ENCODE measurements around the gene SLIT3. TPM values are rescaled to one million over a fixed set of nuclear protein-coding genes. Genes with fewer than 3 reads are reported as not detected.

SLIT3 gene
- total and polyA plus RNA-seq, 2 experiments from 2014 or later, result 0.59 to 0.71 TPM

DNA sequence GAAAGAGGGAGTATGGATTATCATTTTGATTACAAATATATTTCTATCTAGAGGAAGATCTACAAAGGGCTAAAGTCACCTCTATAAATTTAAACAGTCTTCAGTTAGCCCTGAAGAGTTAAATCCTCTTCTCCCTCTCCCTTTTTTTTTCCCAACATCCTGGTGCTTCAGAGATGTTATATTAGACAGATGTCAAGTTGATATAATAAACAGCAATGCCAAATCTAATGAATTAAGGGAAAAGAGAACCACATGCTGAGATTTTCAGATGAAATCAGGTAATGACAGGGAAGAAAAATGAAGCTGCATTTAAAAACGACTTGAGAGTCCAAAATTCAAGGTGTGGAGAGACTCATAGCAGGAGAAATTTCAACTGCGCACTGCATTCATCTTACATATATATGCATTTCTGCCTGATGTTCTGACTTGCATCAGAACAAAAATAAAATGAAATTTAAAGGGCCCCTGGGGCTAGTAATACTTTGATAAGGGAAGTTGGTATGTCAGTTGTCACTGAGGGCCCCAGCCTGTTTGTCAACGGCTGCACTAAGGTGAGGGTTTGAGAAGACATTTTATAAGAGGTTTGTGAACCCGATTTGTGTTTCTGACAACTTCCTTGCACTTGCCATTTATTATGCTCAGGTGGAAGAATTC is 382.9 kb downstream of the SLIT3 start (continued):
- no peak for TF ChIP-seq EZH2 (IDR thresholded peaks at IDR 0.05; ENCODE audit: low read depth, unreplicated experiment)
- TF ChIP-seq, protein P1, sequence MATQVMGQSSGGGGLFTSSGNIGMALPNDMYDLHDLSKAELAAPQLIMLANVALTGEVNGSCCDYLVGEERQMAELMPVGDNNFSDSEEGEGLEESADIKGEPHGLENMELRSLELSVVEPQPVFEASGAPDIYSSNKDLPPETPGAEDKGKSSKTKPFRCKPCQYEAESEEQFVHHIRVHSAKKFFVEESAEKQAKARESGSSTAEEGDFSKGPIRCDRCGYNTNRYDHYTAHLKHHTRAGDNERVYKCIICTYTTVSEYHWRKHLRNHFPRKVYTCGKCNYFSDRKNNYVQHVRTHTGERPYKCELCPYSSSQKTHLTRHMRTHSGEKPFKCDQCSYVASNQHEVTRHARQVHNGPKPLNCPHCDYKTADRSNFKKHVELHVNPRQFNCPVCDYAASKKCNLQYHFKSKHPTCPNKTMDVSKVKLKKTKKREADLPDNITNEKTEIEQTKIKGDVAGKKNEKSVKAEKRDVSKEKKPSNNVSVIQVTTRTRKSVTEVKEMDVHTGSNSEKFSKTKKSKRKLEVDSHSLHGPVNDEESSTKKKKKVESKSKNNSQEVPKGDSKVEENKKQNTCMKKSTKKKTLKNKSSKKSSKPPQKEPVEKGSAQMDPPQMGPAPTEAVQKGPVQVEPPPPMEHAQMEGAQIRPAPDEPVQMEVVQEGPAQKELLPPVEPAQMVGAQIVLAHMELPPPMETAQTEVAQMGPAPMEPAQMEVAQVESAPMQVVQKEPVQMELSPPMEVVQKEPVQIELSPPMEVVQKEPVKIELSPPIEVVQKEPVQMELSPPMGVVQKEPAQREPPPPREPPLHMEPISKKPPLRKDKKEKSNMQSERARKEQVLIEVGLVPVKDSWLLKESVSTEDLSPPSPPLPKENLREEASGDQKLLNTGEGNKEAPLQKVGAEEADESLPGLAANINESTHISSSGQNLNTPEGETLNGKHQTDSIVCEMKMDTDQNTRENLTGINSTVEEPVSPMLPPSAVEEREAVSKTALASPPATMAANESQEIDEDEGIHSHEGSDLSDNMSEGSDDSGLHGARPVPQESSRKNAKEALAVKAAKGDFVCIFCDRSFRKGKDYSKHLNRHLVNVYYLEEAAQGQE (IDR thresholded peaks at IDR 0.05; ENCODE audit: unreplicated experiment), result no peak
- TF ChIP-seq POLR2AphosphoS5 (IDR thresholded peaks at IDR 0.05; ENCODE audit: low read depth), result no peak
- no peak for TF ChIP-seq ZNF114 (CRISPR knock-in tag; IDR thresholded peaks at IDR 0.05)
- TF ChIP-seq, protein P2, sequence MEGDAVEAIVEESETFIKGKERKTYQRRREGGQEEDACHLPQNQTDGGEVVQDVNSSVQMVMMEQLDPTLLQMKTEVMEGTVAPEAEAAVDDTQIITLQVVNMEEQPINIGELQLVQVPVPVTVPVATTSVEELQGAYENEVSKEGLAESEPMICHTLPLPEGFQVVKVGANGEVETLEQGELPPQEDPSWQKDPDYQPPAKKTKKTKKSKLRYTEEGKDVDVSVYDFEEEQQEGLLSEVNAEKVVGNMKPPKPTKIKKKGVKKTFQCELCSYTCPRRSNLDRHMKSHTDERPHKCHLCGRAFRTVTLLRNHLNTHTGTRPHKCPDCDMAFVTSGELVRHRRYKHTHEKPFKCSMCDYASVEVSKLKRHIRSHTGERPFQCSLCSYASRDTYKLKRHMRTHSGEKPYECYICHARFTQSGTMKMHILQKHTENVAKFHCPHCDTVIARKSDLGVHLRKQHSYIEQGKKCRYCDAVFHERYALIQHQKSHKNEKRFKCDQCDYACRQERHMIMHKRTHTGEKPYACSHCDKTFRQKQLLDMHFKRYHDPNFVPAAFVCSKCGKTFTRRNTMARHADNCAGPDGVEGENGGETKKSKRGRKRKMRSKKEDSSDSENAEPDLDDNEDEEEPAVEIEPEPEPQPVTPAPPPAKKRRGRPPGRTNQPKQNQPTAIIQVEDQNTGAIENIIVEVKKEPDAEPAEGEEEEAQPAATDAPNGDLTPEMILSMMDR (conservative IDR thresholded peaks at IDR 0.05; ENCODE audit: low read depth in 2 of 2), result no peak

- Histone ChIP-seq H3K9me2 (ENCODE audit: insufficient read depth) (no peaks in the 10 kb centered on the region), H3K27ac (ENCODE audit: low read depth) (no peak overlapping the region), H3K27me3 (ENCODE audit: insufficient read depth) (no peaks in the 10 kb centered on the region), H3K4me2 (no peak overlapping the region), H2AFZ (no peak overlapping the region), H3K79me2 (replicated peaks; ENCODE audit: insufficient read depth) (no peaks in the 10 kb centered on the region), H3K4me3 (no peak overlapping the region), H3K36me3 (ENCODE audit: insufficient read depth) (no peaks in the 10 kb centered on the region), H3F3A (replicated peaks; ENCODE audit: low read depth) (no peaks in the 10 kb centered on the region), H3K4me1 (ENCODE audit: insufficient read depth) (peaks cover 9% of the 10 kb centered on the region; the same call in 1 of the 2 replicates), H4K20me1 (replicated peaks; ENCODE audit: insufficient read depth) (no peaks in the 10 kb centered on the region)
- no peak for DNase-seq (ENCODE audit: low spot score)
- H3K36me3 Mint-ChIP-seq (ENCODE audit: low read depth), result no peaks in the 10 kb centered on the region
- no peaks in the 10 kb centered on the region for H3K27me3 Mint-ChIP-seq (ENCODE audit: insufficient read depth, low read depth, poor library complexity)
- H3K4me1 Mint-ChIP-seq, result peaks cover 26% of the 10 kb centered on the region
- ATAC-seq, result no peak
- H3K27ac Mint-ChIP-seq, result no peak overlapping the region
- TF ChIP-seq NANOG (IDR thresholded peaks at IDR 0.05; ENCODE audit: borderline replicate concordance) (no peak), ZNF462 (CRISPR knock-in tag; IDR thresholded peaks at IDR 0.05) (no peak), POLR2AphosphoS5 (IDR thresholded peaks at IDR 0.05; ENCODE audit: low read depth) (no peak), EZH2 (IDR thresholded peaks at IDR 0.05; ENCODE audit: low read depth, unreplicated experiment) (no peak)
- TF ChIP-seq, protein P2 (conservative IDR thresholded peaks at IDR 0.05; ENCODE audit: low read depth in 2 of 2), result no peak
- H3K4me3 Mint-ChIP-seq, result no peak overlapping the region
- H3K9me3 Mint-ChIP-seq, result no peaks in the 10 kb centered on the region
Observed at GRCh38 chr5:168916852-168917251, 384.1 kb downstream of the SLIT3 start.

Measured in GM23338 (cell line).